Measurements from ENCODE around the gene ZSCAN29.

DNA sequence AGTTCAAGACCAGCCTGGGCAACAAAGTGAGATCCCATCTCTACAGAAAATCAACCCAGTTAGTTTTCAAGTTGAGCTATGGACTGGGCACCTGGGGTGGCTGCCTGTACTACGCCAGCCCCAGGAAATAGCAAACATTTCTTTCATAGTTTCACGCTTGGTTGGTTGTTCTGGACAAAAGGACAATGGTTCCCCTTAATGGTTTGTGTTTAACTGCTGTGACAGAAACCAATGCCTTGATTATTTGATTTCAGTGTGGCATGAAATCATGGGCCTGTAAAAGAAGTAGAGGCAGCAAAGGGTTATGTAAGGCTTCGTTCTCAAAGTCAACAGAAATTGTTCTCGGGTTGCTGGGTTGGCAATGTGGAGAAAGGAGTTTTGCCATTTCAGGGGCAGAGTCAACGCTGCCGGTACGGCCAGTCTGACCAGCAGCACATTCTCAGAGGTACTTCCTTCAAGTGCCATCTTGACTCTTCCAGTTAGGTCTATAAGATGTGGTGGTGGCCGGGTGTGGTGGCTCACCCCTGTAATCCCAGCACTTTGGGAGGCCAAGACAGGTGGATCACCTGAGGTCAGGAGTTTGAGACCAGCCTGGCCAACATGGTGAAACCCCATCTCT is 53.2 kb downstream of the ZSCAN29 start:
- TF ChIP-seq, protein P1, sequence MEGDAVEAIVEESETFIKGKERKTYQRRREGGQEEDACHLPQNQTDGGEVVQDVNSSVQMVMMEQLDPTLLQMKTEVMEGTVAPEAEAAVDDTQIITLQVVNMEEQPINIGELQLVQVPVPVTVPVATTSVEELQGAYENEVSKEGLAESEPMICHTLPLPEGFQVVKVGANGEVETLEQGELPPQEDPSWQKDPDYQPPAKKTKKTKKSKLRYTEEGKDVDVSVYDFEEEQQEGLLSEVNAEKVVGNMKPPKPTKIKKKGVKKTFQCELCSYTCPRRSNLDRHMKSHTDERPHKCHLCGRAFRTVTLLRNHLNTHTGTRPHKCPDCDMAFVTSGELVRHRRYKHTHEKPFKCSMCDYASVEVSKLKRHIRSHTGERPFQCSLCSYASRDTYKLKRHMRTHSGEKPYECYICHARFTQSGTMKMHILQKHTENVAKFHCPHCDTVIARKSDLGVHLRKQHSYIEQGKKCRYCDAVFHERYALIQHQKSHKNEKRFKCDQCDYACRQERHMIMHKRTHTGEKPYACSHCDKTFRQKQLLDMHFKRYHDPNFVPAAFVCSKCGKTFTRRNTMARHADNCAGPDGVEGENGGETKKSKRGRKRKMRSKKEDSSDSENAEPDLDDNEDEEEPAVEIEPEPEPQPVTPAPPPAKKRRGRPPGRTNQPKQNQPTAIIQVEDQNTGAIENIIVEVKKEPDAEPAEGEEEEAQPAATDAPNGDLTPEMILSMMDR (conservative IDR thresholded peaks at IDR 0.05) = no peak
- no peak for TF ChIP-seq ZFX (IDR thresholded peaks at IDR 0.05)
